HCT116 (cell line): Measurements from ENCODE around the gene IRX6. TPM values are rescaled to one million over a fixed set of nuclear protein-coding genes. Genes with fewer than 3 reads are reported as not detected.

ENCODE experiments used
- ATAC-seq: fragments of 200-7000 bp; cut with Tn5 transposase; 2 replicates; pipeline ENCODE4 v1.9.1; 2020; ENCODE audit warnings: mild to moderate bottlenecking, moderate library complexity
- BruUV-seq: library from RNA; stranded (reverse); fragments of 400-500 nt; replicated peaks from 2 replicates; lab custom pipeline; 2021; lab: Mats Ljungman, UMichigan
- CTCF ChIA-PET: fragments of 300-600 bp; sonication (Branson Sonifier 250); formaldehyde crosslinking; loops from one replicate; lab custom pipeline; 2021; ENCODE audit warnings: antibody characterized with exemption; lab: Charles Lee
- POLR2A ChIA-PET: fragments of 300-600, 350-600 bp; sonication (Branson Sonifier 250); formaldehyde crosslinking; loops from one replicate; lab custom pipeline; 2021; ENCODE audit warnings: antibody characterized with exemption; lab: Charles Lee
- RAD21 ChIA-PET, 2 experiments: fragments of 300-600 bp; sonication (Branson Sonifier 250); formaldehyde crosslinking; loops; one replicate each; lab custom pipeline; 2023; ENCODE audit warnings: low total read pairs in 2 of 2; ENCODE audit not compliant: uncharacterized antibody in 2 of 2, unreplicated experiment in 2 of 2, low non-redundant PET in 1 of 2; lab: Charles Lee
- DNase-seq: peaks from one replicate; pipeline ENCODE4 v3.0.0-alpha.2; 2010; ENCODE audit warnings: low read depth, low spot score
- H2AFZ ChIP-seq: fragments of 200-600 bp; shearing (Covaris generic), sonication (generic); 2 replicates; pipeline ENCODE4 v1.6.1; 2017; ENCODE audit warnings: low read depth, mixed run types, mixed read lengths, antibody characterized with exemption, low read length; ENCODE audit not compliant: poor library complexity, severe bottlenecking
- H3K27ac ChIP-seq: 2 replicates; pipeline ENCODE4 v1.5.1; 2012; ENCODE audit warnings: low read depth, low read length
- H3K27me3 ChIP-seq: fragments of 200-600 bp; sonication (generic); 2 replicates; pipeline ENCODE4 v1.6.1; 2016; ENCODE audit warnings: mixed run types, low read length, mixed read lengths; ENCODE audit not compliant: insufficient read depth
- H3K36me3 ChIP-seq, 2 experiments: fragments of 200-500 bp in 1 of 2; fragments of 200-600 bp in 1 of 2; sonication (Bioruptor generic) in 1 of 2; sonication (generic) in 1 of 2; 2 replicates each; pipeline versions ENCODE4 v1.5.1 to v1.6.1; 2014 to 2016; ENCODE audit warnings: low read length in 2 of 2, inconsistent platforms in 1 of 2, mixed read lengths in 1 of 2, mixed run types in 1 of 2; ENCODE audit not compliant: insufficient read depth in 2 of 2, control insufficient read depth in 1 of 2
- H3K4me1 ChIP-seq, 2 experiments: fragments of 200-600 bp in 1 of 2; sonication (generic) in 1 of 2; 2 replicates each; pipeline versions ENCODE4 v1.5.1 to v1.6.1; 2012 to 2017; ENCODE audit warnings: low read length in 2 of 2, inconsistent platforms in 1 of 2, mild to moderate bottlenecking in 1 of 2, mixed read lengths in 1 of 2, mixed run types in 1 of 2, moderate library complexity in 1 of 2; ENCODE audit not compliant: insufficient read depth in 2 of 2, control insufficient read depth in 1 of 2
- H3K4me2 ChIP-seq: fragments of 200-600 bp; sonication (generic); 2 replicates; pipeline ENCODE4 v1.6.1; 2017; ENCODE audit warnings: mixed run types, low read length, mixed read lengths
- H3K4me3 ChIP-seq, 2 experiments: fragments of 200-600 bp in 1 of 2; sonication (generic) in 1 of 2; replicated peaks in 1 of 2; 2 replicates each; pipeline ENCODE4 v1.5.1; 2011 to 2016; ENCODE audit warnings: low read length in 2 of 2, control low read depth in 1 of 2, low read depth in 1 of 2, mild to moderate bottlenecking in 1 of 2, mixed read lengths in 1 of 2, mixed run types in 1 of 2
- H3K79me2 ChIP-seq: fragments of 200-600 bp; sonication (generic); 2 replicates; pipeline ENCODE4 v1.6.1; 2017; ENCODE audit warnings: mild to moderate bottlenecking, mixed run types, low read length, moderate library complexity, mixed read lengths; ENCODE audit not compliant: insufficient read depth
- H3K9ac ChIP-seq: fragments of 200-600 bp; sonication (generic); 2 replicates; pipeline ENCODE4 v1.6.1; 2016; ENCODE audit warnings: low read length, mixed read lengths
- H3K9me2 ChIP-seq: fragments of 200-600 bp; sonication (generic), shearing (Covaris generic); 2 replicates; pipeline ENCODE4 v1.6.1; 2017; ENCODE audit warnings: mixed run types, mild to moderate bottlenecking, moderate library complexity; ENCODE audit not compliant: insufficient read depth
- H3K9me3 ChIP-seq, 2 experiments: fragments of 200-500 bp in 1 of 2; fragments of 200-600 bp in 1 of 2; sonication (Bioruptor generic) in 1 of 2; sonication (generic) in 1 of 2; 2 replicates each; pipeline ENCODE4 v1.6.1; 2014 to 2017; ENCODE audit warnings: low read length in 2 of 2, mixed read lengths in 2 of 2, inconsistent platforms in 1 of 2, low read depth in 1 of 2, mild to moderate bottlenecking in 1 of 2, mixed run types in 1 of 2, moderate library complexity in 1 of 2; ENCODE audit not compliant: control insufficient read depth in 1 of 2, insufficient read depth in 1 of 2
- H4K20me1 ChIP-seq: fragments of 200-600 bp; sonication (generic), shearing (Covaris generic); 2 replicates; pipeline ENCODE4 v1.6.1; 2017; ENCODE audit warnings: mixed run types, mild to moderate bottlenecking, moderate library complexity; ENCODE audit not compliant: insufficient read depth
- CBX3 ChIP-seq: IDR thresholded peaks from 2 replicates; pipeline ENCODE4 v1.6.1; 2012; ENCODE audit warnings: low read depth
- CEBPB ChIP-seq: IDR thresholded peaks from 2 replicates; pipeline ENCODE4 v1.6.1; 2012; ENCODE audit warnings: low read depth
- EGR1 ChIP-seq: IDR thresholded peaks from 2 replicates; pipeline ENCODE4 v1.6.1; 2012; ENCODE audit warnings: low read depth
- EZH2phosphoT487 ChIP-seq: fragments of 200-600 bp; IDR thresholded peaks from 2 replicates; pipeline ENCODE4 v1.6.1; 2018; ENCODE audit warnings: antibody characterized with exemption, borderline replicate concordance
- POLR2A ChIP-seq: IDR thresholded peaks from 2 replicates; pipeline ENCODE4 v1.7.0; 2011; ENCODE audit warnings: borderline replicate concordance; ENCODE audit not compliant: insufficient read depth, insufficient read length; ENCODE audit errors: extremely low read depth
- POLR2AphosphoS5 ChIP-seq: IDR thresholded peaks from 2 replicates; pipeline ENCODE4 v1.6.1; 2011; ENCODE audit warnings: mild to moderate bottlenecking, low read depth, low read length, moderate library complexity
- SRF ChIP-seq: IDR thresholded peaks from 2 replicates; pipeline ENCODE4 v1.6.1; 2012; ENCODE audit warnings: low read depth
- YY1 ChIP-seq: IDR thresholded peaks from 2 replicates; pipeline ENCODE4 v1.6.1; 2011; ENCODE audit warnings: low read length, low read depth, moderate library complexity, mild to moderate bottlenecking; ENCODE audit not compliant: insufficient replicate concordance; ENCODE audit errors: extremely low read depth
- ZNF274 ChIP-seq: fragments of 200-500 bp; sonication (Bioruptor generic); IDR thresholded peaks from 2 replicates; pipeline ENCODE4 v1.6.1; 2014; ENCODE audit warnings: mild to moderate bottlenecking, low read depth, low read length, inconsistent platforms
- intact Hi-C: fragments of 100-400 bp; cut with micrococcal nuclease; formaldehyde crosslinking; loops from 2 replicates; pipeline ENCODE4 v1.10.0; 2022
- total RNA-seq: library from RNA; stranded (reverse); gene quantifications from one replicate; pipeline ENCODE4 v1.2.1, GENCODE V29; 2021; ENCODE audit not compliant: unreplicated experiment
- TF ChIP-seq, protein P1 (sequence below): IDR thresholded peaks from 2 replicates; pipeline ENCODE4 v1.6.1; 2012; ENCODE audit warnings: low read depth
- TF ChIP-seq, protein P2 (sequence below): IDR thresholded peaks from 2 replicates; pipeline ENCODE4 v1.6.1; 2011; ENCODE audit warnings: mild to moderate bottlenecking, low read length, moderate library complexity; ENCODE audit not compliant: insufficient replicate concordance; ENCODE audit errors: extremely low read depth

The IRX6 gene
- total RNA-seq, 1 experiment from 2014 or later = not detected

DNA sequence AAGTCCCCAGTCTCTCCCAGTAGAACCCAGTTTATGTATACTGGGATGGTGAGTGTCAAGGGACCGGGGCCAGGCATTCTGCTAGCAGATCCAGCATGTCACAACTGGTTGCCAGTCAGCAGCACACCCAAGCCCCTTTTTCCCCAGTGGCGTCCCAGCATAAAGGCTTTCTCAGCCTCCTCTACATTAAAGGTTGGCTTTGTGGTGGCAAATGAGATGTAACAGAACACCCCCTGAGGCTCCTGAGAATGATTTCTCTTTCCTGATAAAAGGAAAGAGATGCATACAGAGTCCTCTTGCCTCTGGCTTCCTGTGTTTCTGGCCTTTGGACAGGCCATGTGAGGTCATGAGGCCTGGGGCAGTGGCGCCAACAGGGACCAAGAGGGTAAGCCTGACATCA lies 27.9 kb downstream of the IRX6 start:
- Histone ChIP-seq H3K36me3 (no peaks in the 10 kb centered on the region), H3K79me2 (no peaks in the 10 kb centered on the region), H3K4me1 (no peaks in the 10 kb centered on the region), H3K9me3 (no peaks in the 10 kb centered on the region; a peak in 1 of 4 replicates), H3K27ac (no peak overlapping the region), H3K4me2 (no peak overlapping the region), H3K27me3 (peaks cover 4% of the 10 kb centered on the region; the same call in 1 of the 2 replicates), H3K9me2 (no peaks in the 10 kb centered on the region), H2AFZ (no peak overlapping the region), H3K4me3 (no peak overlapping the region), H4K20me1 (no peaks in the 10 kb centered on the region), H3K9ac (no peak overlapping the region)
- ChIA-PET CTCF (no interaction called here), RAD21 (no interaction called here), POLR2A (no interaction called here)
- intact Hi-C loops = no loop called here
- TF ChIP-seq YY1 (no peak), SRF (no peak)
- BruUV-seq = no TSS peak
- no peak for ATAC-seq
- no peak for DNase-seq

DNA sequence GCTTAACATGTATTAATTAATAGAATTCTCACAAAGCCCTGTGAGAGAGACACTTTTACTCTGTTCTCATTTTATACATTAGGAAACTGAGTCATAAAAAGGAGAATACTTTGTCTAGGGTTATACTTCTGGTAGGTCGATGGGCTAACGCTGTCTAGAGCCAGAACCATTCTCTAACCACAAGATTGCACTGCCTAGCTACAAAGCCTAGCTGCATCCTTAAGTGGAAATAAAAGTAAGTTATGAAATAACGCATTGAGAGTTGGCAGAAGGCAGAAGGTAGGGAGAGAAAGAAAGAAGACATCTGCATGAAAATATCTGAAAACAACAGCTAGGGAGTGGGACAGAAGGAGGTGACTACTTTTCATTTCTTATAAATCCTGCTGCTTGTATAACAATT lies 33.2 kb downstream of the IRX6 start:
- H3K27me3 ChIP-seq = peaks cover 22% of the 10 kb centered on the region
- TF ChIP-seq ZNF274 (no peak), CEBPB (no peak), YY1 (no peak), POLR2A (no peak), EGR1 (no peak), POLR2AphosphoS5 (no peak), EZH2phosphoT487 (no peak), CBX3 (no peak)
- TF ChIP-seq, protein P1, sequence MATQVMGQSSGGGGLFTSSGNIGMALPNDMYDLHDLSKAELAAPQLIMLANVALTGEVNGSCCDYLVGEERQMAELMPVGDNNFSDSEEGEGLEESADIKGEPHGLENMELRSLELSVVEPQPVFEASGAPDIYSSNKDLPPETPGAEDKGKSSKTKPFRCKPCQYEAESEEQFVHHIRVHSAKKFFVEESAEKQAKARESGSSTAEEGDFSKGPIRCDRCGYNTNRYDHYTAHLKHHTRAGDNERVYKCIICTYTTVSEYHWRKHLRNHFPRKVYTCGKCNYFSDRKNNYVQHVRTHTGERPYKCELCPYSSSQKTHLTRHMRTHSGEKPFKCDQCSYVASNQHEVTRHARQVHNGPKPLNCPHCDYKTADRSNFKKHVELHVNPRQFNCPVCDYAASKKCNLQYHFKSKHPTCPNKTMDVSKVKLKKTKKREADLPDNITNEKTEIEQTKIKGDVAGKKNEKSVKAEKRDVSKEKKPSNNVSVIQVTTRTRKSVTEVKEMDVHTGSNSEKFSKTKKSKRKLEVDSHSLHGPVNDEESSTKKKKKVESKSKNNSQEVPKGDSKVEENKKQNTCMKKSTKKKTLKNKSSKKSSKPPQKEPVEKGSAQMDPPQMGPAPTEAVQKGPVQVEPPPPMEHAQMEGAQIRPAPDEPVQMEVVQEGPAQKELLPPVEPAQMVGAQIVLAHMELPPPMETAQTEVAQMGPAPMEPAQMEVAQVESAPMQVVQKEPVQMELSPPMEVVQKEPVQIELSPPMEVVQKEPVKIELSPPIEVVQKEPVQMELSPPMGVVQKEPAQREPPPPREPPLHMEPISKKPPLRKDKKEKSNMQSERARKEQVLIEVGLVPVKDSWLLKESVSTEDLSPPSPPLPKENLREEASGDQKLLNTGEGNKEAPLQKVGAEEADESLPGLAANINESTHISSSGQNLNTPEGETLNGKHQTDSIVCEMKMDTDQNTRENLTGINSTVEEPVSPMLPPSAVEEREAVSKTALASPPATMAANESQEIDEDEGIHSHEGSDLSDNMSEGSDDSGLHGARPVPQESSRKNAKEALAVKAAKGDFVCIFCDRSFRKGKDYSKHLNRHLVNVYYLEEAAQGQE = no peak
- TF ChIP-seq, protein P2, sequence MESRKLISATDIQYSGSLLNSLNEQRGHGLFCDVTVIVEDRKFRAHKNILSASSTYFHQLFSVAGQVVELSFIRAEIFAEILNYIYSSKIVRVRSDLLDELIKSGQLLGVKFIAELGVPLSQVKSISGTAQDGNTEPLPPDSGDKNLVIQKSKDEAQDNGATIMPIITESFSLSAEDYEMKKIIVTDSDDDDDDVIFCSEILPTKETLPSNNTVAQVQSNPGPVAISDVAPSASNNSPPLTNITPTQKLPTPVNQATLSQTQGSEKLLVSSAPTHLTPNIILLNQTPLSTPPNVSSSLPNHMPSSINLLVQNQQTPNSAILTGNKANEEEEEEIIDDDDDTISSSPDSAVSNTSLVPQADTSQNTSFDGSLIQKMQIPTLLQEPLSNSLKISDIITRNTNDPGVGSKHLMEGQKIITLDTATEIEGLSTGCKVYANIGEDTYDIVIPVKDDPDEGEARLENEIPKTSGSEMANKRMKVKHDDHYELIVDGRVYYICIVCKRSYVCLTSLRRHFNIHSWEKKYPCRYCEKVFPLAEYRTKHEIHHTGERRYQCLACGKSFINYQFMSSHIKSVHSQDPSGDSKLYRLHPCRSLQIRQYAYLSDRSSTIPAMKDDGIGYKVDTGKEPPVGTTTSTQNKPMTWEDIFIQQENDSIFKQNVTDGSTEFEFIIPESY = no peak
- no TSS peak for BruUV-seq
- H3K36me3 ChIP-seq = no peaks in the 10 kb centered on the region
- no peaks in the 10 kb centered on the region for H3K79me2 ChIP-seq
- H4K20me1 ChIP-seq = no peaks in the 10 kb centered on the region
- intact Hi-C loops = no loop called here
- ChIA-PET CTCF (no interaction called here), POLR2A (no interaction called here), RAD21 (no interaction called here)
- H3K27ac ChIP-seq = no peak overlapping the region
- no peak overlapping the region for H2AFZ ChIP-seq
- no peak overlapping the region for H3K9ac ChIP-seq
- no peaks in the 10 kb centered on the region; a peak in 1 of 4 replicates for H3K9me3 ChIP-seq
- no peak for ATAC-seq
- no peak overlapping the region for H3K4me2 ChIP-seq
- DNase-seq = no peak
- H3K4me1 ChIP-seq = no peaks in the 10 kb centered on the region
- H3K9me2 ChIP-seq = no peaks in the 10 kb centered on the region
- H3K4me3 ChIP-seq = no peak overlapping the region
